SK-N-SH (cell line): ENCODE data around the gene GATD1.

Experiments used
- CTCF ChIP-seq: fragments of 200-600 bp; sonication (generic); IDR thresholded peaks from 2 replicates; pipeline ENCODE4 v1.6.1; 2017; ENCODE audit warnings: antibody characterized with exemption, mild to moderate bottlenecking, moderate library complexity
- EZH2phosphoT487 ChIP-seq: fragments of 200-600 bp; sonication (generic); IDR thresholded peaks from 2 replicates; pipeline ENCODE4 v1.6.1; 2017; ENCODE audit warnings: low read depth, mixed run types, mild to moderate bottlenecking, antibody characterized with exemption, moderate library complexity, borderline replicate concordance
- GATA2 ChIP-seq: sonication (generic); formaldehyde crosslinking; IDR thresholded peaks from 2 replicates; pipeline ENCODE4 v1.5.0; 2020; ENCODE audit warnings: mild to moderate bottlenecking, missing genetic modification reagents
- MAX ChIP-seq: IDR thresholded peaks from 2 replicates; pipeline ENCODE4 v1.4.0; 2012; ENCODE audit warnings: low read depth
- MEF2A ChIP-seq: IDR thresholded peaks from 2 replicates; pipeline ENCODE4 v1.4.0; 2012; ENCODE audit warnings: low read depth, borderline replicate concordance
- NRF1 ChIP-seq: IDR thresholded peaks from 2 replicates; pipeline ENCODE4 v1.6.1; 2012; ENCODE audit warnings: low read depth, mild to moderate bottlenecking, low read length
- RCOR1 ChIP-seq: fragments of 150-350 bp; IDR thresholded peaks from 2 replicates; pipeline ENCODE4 v1.6.1; 2017; ENCODE audit warnings: antibody characterized with exemption, low read length
- REST ChIP-seq: IDR thresholded peaks from 2 replicates; pipeline ENCODE4 v1.6.1; 2012; ENCODE audit warnings: mild to moderate bottlenecking, low read depth, low read length, moderate library complexity
- RFX5 ChIP-seq: IDR thresholded peaks from 2 replicates; pipeline ENCODE4 v1.6.1; 2012; ENCODE audit warnings: mild to moderate bottlenecking, improper control_type of control experiment, low read length
- RXRA ChIP-seq: IDR thresholded peaks from 2 replicates; pipeline ENCODE4 v1.4.0; 2012; ENCODE audit warnings: low read depth, mild to moderate bottlenecking, borderline replicate concordance
- SMC3 ChIP-seq: IDR thresholded peaks from 2 replicates; pipeline ENCODE4 v1.6.1; 2012; ENCODE audit warnings: low read depth, low read length, improper control_type of control experiment
- YY1 ChIP-seq: IDR thresholded peaks from 2 replicates; pipeline ENCODE4 v1.4.0; 2012; ENCODE audit warnings: low read depth, mild to moderate bottlenecking

DNA sequence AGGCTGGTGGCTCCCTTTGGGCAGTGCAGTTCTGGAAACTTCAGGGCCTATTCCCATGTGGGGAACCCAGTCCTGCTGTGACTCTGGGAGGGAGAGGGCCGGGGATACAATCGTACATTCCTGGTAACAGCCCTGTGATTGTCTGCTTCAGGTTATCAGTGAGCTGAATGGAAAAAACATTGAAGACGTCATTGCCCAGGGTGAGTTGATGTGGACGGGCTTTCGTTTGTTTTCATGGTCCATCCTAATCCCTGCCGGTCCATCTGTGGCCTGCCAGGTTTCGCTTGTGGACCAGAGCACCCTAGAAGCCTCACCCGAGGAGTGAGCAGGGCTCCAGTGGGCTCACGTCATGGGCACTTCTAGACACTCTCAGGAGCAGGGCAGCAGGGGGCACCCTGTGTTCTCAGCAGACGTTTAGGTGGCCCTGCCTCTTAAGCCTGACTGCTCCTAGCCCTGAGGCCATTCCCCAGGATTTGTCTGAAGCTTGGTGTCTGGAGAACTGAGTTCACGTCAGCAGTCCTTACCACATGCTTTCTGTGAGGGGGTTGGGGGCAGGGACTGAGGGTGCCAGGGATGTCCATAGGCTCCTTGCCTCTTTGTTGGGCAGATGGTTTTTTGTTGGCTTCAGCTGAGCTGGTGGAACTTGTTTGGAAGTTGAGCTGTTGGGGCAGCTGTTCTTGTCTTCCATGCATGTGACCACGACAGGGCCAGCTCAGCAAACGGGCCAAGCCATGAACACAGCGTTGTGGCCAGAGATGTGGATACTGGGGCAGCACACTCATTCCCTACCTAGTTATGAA lies 34.4 kb upstream of the GATD1 start:
- TF ChIP-seq MEF2A (no peak), MAX (no peak), CTCF (peak; percentile 10; the same call in 1 of the 2 replicates), EZH2phosphoT487 (no peak), REST (no peak), SMC3 (no peak), GATA2 (CRISPR knock-in tag) (no peak), NRF1 (no peak), RXRA (no peak), RFX5 (no peak), YY1 (no peak), RCOR1 (no peak)
